AG04450 (cell line): ENCODE data around the gene KDELR3. TPM values are rescaled to one million over a fixed set of nuclear protein-coding genes. Genes with fewer than 3 reads are reported as not detected.
A peak's percentile ranks its signal among the peaks of the same experiment; 100 is the strongest.

ENCODE experiments used
- CTCF ChIA-PET: fragments of 300-600, 350-600 bp; formaldehyde crosslinking; extraction: SDS; loops from one replicate; lab custom pipeline; 2022; ENCODE audit warnings: antibody characterized with exemption, inconsistent platforms; lab: Charles Lee
- POLR2A ChIA-PET: fragments of 350-600 bp; formaldehyde crosslinking; extraction: SDS; loops from one replicate; lab custom pipeline; 2021; ENCODE audit warnings: antibody characterized with exemption, inconsistent platforms; lab: Yijun Ruan, JAX
- DNase-seq: peaks from one replicate; pipeline ENCODE4 v3.0.0-alpha.2; 2011; ENCODE audit warnings: low read depth, low spot score
- H3K27ac ChIP-seq: one replicate; pipeline ENCODE4 v1.5.1; 2012; ENCODE audit warnings: low read depth, low read length, control low read depth
- H3K27me3 ChIP-seq: one replicate; pipeline ENCODE4 v1.6.0; 2012; ENCODE audit warnings: low read length; ENCODE audit not compliant: control insufficient read depth, insufficient read depth
- H3K4me3 ChIP-seq: 2 replicates; pipeline ENCODE4 v1.5.1; 2011; ENCODE audit warnings: mild to moderate bottlenecking, low read depth, low read length, control low read depth
- H3K9me3 ChIP-seq: 2 replicates; pipeline ENCODE4 v1.5.1; 2012; ENCODE audit warnings: low read length; ENCODE audit not compliant: control insufficient read depth, insufficient read depth
- polyA plus RNA-seq: library from polyadenylated mRNA; depleted of rRNA; stranded (reverse); fragments of >200 nt; gene quantifications from 2 replicates; pipeline ENCODE4 v1.2.3, GENCODE V29; 2011
- TF ChIP-seq, protein P1 (sequence below): IDR thresholded peaks from 2 replicates; pipeline ENCODE4 v1.5.1; 2011; ENCODE audit warnings: low read depth, low read length, control low read depth, inconsistent platforms

KDELR3 gene
- polyA plus RNA-seq, 1 experiment: 278 TPM

DNA sequence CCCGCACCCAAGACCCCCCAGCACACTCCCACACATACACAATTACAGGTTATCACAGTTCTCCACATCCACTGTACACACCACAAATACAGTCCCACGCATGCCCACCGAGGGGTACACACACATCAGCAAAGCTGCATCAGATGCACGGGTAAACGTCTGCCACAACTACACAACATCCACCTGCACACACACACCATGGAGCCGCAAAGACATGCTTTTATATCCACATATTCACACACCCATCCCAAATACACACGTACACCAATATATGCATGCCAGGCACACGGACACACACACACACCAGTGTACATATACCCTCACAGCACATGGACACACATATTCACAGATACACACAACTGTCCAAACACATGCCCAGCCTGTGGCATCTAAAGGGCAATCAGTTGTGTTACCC lies 7.5 kb upstream of the KDELR3 start:
- TF ChIP-seq, protein P1, sequence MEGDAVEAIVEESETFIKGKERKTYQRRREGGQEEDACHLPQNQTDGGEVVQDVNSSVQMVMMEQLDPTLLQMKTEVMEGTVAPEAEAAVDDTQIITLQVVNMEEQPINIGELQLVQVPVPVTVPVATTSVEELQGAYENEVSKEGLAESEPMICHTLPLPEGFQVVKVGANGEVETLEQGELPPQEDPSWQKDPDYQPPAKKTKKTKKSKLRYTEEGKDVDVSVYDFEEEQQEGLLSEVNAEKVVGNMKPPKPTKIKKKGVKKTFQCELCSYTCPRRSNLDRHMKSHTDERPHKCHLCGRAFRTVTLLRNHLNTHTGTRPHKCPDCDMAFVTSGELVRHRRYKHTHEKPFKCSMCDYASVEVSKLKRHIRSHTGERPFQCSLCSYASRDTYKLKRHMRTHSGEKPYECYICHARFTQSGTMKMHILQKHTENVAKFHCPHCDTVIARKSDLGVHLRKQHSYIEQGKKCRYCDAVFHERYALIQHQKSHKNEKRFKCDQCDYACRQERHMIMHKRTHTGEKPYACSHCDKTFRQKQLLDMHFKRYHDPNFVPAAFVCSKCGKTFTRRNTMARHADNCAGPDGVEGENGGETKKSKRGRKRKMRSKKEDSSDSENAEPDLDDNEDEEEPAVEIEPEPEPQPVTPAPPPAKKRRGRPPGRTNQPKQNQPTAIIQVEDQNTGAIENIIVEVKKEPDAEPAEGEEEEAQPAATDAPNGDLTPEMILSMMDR: no peak
- ChIA-PET CTCF (no interaction called here), POLR2A (no interaction called here)
- no peak overlapping the region for H3K4me3 ChIP-seq
- no peaks in the 10 kb centered on the region for H3K9me3 ChIP-seq
- no peak overlapping the region for H3K27ac ChIP-seq
- peaks cover 58% of the 10 kb centered on the region for H3K27me3 ChIP-seq
- DNase-seq: no peak

DNA sequence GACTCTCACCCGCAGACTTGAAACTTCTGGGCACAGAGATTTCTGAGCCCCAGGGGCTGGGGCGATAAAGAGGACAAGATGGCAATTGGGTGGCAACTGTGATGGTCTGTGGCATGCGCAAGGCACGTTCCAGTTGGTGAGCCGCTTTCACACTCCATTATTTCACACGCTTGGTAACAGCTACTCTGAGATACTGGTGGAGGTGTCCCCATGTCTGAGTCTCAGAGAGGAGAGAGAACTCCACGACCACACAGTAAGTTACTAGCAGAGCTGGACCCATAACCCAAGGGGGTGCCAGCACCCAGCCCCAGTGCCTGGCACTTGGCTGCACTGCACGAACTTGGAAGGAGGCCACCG lies 6.9 kb upstream of the KDELR3 start:
- POLR2A ChIA-PET: no interaction called here
- H3K4me3 ChIP-seq: no peak overlapping the region
- no peak for DNase-seq

DNA sequence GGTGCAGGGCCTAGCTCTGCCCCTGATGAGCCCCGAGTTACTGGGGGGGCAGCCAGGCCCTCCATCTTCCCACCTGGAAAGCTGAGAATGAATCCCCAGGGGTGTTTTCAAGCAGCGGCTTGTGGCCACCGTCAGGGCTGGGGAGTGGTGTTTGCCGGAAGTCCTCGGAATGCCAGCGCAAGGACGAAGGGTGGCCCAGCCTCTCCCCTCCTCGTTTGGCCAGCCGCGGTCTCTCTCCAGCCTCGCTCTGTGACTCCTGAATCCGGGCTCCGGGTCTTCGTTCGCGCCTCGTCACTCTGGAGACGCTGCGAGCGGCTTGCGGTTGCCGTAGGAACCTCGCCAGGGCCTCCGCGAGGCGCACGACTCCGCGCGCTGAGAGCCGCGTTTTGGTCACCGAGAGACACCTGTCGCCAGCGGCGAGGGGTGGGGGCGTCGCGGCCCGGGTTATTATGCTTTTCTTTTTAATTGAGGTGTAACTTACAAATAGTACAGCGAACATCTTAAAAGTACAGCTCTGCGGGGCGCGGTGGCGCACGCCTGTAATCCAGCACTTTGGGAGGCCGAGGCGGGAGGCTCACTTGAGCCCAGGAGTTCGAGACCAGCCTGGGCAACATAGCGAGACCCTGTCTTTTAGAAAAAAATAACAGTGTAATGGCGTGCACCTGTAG lies 6.3 kb upstream of the KDELR3 start:
- Histone ChIP-seq H3K27me3 (peaks cover 52% of the 10 kb centered on the region), H3K9me3 (no peaks in the 10 kb centered on the region), H3K4me3 (no peak overlapping the region), H3K27ac (no peak overlapping the region)
- ChIA-PET POLR2A (interaction anchor here (0.7 kb wide), 2 partner anchors 19 to 60 kb away, joined by 3 to 4 read pairs; no protein-coding TSS in a partner anchor), CTCF (interaction anchor here (0.8 kb wide), 1 partner anchor 111 kb away, joined by 3 read pairs; no protein-coding TSS in a partner anchor)
- TF ChIP-seq, protein P1: no peak
- peak; percentile 52 for DNase-seq

More for the DNA sequence above, 6.9 kb upstream of the KDELR3 start:
- CTCF ChIA-PET: no interaction called here
- H3K27me3 ChIP-seq: peaks cover 57% of the 10 kb centered on the region
- TF ChIP-seq, protein P1: no peak
- no peak overlapping the region for H3K27ac ChIP-seq
- H3K9me3 ChIP-seq: no peaks in the 10 kb centered on the region

DNA sequence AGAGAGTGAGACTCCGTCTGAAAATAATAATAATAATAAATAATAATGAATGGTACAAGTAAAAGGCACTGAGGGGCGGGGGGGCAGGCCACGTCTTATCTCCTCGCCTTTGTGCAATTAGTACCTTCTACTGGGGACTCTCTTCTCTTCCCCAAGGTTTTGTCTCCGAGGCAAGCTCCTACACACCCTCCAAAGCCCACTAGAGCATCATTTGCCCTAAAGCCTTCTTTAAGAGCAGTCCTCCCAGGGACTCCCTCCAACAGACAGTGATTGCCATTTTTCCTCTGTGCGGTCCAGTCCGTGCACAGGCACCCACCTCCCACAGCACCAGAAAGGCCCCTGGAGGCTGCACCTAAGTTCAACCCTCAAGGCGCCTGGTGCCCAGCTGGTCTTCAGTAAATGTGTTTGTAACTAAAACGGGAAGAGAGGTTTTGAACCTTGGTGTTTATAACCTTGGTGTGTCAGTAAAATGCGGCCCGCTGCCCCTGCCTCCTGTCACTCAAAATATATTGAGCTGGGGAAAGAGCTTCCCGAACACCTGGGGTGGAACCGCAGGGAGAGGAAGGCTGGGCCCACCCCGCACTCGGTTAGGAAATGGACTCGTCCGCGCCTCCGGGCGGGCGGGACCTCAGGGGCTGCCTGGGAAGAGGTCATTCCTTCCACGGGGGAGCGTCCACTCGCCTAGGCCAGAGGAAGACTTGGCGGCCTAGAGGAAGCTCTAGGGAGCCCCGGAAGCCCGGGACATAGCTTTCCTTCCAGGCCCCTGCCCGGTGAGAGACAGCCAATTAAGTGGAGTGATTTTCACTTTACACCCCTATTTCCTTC lies 4.7 kb upstream of the KDELR3 start:
- no peak overlapping the region for H3K4me3 ChIP-seq
- H3K27me3 ChIP-seq: peaks cover 38% of the 10 kb centered on the region
- POLR2A ChIA-PET: no interaction called here
- CTCF ChIA-PET: no interaction called here
- no peak for DNase-seq
- TF ChIP-seq, protein P1: no peak
- H3K9me3 ChIP-seq: no peaks in the 10 kb centered on the region; the same call in 1 of the 2 replicates
- H3K27ac ChIP-seq: no peak overlapping the region
